Liver (tissue), 2 donors: ENCODE data around the gene ALS2CL.

Source experiments
- MAX ChIP-seq: IDR thresholded peaks from 2 replicates; pipeline ENCODE4 v1.6.1; 2016; ENCODE audit warnings: antibody characterized with exemption
- TF ChIP-seq, protein P1 (sequence below): fragments of 150-350 bp; IDR thresholded peaks from 2 replicates; pipeline ENCODE4 v1.5.1; 2017; ENCODE audit warnings: improper control_type of control experiment, low read depth, low read length; ENCODE audit not compliant: missing input control
- donor health status: healthy.

DNA sequence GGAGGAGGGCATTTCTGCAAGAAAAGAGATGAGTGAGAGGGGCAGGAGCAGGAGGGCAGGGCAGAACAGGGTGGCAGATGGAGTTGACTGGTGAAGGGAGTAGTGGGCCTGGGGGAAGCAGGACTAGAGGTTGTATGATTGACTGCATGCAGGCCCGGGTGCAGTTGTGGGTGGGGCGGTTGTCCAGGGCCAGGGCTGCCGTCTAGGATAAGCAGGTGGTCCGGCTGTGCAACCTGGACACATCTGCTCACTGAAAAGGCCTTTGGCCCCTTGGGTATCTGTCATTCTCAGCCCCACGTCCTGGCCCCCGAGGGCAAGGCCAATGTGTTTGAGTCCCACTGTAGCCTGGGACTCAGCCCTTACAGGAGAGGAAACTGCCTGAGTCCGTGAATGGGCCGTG is 25.4 kb downstream of the ALS2CL start:
- TF ChIP-seq, protein P1, sequence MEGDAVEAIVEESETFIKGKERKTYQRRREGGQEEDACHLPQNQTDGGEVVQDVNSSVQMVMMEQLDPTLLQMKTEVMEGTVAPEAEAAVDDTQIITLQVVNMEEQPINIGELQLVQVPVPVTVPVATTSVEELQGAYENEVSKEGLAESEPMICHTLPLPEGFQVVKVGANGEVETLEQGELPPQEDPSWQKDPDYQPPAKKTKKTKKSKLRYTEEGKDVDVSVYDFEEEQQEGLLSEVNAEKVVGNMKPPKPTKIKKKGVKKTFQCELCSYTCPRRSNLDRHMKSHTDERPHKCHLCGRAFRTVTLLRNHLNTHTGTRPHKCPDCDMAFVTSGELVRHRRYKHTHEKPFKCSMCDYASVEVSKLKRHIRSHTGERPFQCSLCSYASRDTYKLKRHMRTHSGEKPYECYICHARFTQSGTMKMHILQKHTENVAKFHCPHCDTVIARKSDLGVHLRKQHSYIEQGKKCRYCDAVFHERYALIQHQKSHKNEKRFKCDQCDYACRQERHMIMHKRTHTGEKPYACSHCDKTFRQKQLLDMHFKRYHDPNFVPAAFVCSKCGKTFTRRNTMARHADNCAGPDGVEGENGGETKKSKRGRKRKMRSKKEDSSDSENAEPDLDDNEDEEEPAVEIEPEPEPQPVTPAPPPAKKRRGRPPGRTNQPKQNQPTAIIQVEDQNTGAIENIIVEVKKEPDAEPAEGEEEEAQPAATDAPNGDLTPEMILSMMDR = no peak
- TF ChIP-seq MAX = no peak
